ENCODE results near the gene VWA7.
"Not testable (repeated sequence)": the region's sequence is repeated elsewhere in the genome, so short reads cannot be mapped to it uniquely, and the experiment has no call there.

VWA7 gene

DNA sequence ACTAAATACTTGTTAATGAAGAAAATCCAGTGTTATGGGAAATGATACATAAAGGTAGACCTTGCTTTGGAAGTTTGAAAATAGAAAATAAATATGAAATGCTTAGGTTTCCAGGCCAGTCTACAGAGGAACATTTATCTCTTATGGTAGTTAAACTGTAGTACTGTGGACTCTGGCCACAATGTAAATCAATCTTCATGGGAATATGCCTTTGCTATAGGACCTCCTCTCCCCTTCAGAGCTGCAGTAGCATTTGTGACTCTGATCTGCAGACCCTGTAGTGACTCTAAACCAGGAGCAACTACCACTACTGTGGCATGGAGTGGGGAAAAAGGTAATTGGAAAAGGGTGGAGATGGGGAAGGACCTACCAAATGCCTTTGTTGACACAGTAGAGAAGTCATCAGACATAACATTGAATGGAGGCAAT is 42.8 kb upstream of the VWA7 start:
- DNase-seq (ENCODE audit: low read depth), result no peak
- TF ChIP-seq, protein P1, sequence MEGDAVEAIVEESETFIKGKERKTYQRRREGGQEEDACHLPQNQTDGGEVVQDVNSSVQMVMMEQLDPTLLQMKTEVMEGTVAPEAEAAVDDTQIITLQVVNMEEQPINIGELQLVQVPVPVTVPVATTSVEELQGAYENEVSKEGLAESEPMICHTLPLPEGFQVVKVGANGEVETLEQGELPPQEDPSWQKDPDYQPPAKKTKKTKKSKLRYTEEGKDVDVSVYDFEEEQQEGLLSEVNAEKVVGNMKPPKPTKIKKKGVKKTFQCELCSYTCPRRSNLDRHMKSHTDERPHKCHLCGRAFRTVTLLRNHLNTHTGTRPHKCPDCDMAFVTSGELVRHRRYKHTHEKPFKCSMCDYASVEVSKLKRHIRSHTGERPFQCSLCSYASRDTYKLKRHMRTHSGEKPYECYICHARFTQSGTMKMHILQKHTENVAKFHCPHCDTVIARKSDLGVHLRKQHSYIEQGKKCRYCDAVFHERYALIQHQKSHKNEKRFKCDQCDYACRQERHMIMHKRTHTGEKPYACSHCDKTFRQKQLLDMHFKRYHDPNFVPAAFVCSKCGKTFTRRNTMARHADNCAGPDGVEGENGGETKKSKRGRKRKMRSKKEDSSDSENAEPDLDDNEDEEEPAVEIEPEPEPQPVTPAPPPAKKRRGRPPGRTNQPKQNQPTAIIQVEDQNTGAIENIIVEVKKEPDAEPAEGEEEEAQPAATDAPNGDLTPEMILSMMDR (IDR thresholded peaks at IDR 0.05; ENCODE audit: insufficient read depth, low read depth, low read length, missing control alignments), result no peak
- H3K4me3 ChIP-seq (ENCODE audit: low read depth, low read length), result no peak overlapping the region

DNA sequence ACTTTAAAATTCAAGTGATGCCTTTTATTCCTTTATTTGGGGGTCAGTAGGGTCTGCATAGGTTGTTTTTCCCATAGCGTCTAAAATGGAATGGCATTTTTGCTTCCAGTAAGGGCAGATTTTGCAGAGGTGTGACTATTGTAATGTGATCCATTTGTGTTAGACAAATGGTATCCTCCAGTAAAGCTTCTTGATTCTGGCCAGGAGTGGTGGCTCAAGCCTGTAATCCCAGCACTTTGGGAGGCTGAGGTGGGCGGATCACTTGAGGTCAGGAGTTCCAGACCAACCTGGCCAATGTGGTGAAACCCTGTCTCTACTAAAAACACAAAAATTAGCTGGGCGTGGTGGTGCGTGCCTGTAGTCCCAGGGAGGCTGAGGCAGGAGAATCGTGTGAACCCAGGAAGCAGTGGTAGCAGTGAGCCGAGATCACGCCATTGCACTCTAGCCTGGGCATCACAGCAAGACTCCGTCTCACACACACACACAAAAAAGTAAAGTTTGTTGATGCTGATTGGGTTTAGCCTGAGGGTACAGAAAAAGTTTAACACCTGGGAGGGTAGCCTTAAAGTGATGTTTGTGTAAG is 40.9 kb upstream of the VWA7 start:
- peak overlapping the region; percentile 11; the same call in 1 of the 2 replicates for H3K4me3 ChIP-seq (ENCODE audit: low read depth, low read length)

DNA sequence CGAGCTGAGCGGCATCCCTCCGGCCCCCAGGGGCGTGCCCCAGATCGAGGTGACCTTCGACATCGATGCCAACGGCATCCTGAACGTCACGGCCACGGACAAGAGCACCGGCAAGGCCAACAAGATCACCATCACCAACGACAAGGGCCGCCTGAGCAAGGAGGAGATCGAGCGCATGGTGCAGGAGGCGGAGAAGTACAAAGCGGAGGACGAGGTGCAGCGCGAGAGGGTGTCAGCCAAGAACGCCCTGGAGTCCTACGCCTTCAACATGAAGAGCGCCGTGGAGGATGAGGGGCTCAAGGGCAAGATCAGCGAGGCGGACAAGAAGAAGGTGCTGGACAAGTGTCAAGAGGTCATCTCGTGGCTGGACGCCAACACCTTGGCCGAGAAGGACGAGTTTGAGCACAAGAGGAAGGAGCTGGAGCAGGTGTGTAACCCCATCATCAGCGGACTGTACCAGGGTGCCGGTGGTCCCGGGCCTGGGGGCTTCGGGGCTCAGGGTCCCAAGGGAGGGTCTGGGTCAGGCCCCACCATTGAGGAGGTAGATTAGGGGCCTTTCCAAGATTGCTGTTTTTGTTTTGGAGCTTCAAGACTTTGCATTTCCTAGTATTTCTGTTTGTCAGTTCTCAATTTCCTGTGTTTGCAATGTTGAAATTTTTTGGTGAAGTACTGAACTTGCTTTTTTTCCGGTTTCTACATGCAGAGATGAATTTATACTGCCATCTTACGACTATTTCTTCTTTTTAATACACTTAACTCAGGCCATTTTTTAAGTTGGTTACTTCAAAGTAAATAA is 40.2 kb upstream of the VWA7 start:
- not testable (repeated sequence) for DNase-seq (ENCODE audit: low read depth)
- H3K4me3 ChIP-seq (ENCODE audit: low read depth, low read length), result peak overlapping the region; percentile 11

More for the DNA sequence above, 40.9 kb upstream of the VWA7 start:
- not testable (repeated sequence) for DNase-seq (ENCODE audit: low read depth)

DNA sequence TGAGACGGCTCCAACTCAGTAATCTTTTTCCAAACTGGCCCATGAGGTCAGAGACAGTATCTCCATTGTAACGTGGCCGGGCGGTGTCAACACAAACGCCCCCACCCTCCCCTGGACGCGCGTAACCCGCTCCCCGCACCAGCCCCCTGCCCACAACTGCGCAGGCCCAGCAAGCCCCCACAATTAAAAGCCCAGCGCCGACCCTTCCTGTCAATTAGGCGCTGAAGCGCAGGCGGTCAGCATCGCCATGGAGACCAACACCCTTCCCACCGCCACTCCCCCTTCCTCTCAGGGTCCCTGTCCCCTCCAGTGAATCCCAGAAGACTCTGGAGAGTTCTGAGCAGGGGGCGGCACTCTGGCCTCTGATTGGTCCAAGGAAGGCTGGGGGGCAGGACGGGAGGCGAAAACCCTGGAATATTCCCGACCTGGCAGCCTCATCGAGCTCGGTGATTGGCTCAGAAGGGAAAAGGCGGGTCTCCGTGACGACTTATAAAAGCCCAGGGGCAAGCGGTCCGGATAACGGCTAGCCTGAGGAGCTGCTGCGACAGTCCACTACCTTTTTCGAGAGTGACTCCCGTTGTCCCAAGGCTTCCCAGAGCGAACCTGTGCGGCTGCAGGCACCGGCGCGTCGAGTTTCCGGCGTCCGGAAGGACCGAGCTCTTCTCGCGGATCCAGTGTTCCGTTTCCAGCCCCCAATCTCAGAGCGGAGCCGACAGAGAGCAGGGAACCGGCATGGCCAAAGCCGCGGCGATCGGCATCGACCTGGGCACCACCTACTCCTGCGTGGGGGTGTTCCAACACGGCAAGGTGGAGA is 38.1 kb upstream of the VWA7 start, which contains the start of the genes HSPA1A and HSPA1L:
Gene HSPA1A (plus strand): TSS at position 519 of the 814 bp plus-strand sequence. CDS start 214 bp downstream, at position 733.
Gene HSPA1L (minus strand): TSS at position 259 of the 814 bp plus-strand sequence. CDS start 3,311 bp downstream, outside the sequence.
- peak; percentile 84 for DNase-seq (ENCODE audit: low read depth)
- TF ChIP-seq, protein P1 (IDR thresholded peaks at IDR 0.05; ENCODE audit: insufficient read depth, low read depth, low read length, missing control alignments), result no peak
- H3K4me3 ChIP-seq (ENCODE audit: low read depth, low read length), result peak within 1 kb of the TSS; percentile 90

DNA sequence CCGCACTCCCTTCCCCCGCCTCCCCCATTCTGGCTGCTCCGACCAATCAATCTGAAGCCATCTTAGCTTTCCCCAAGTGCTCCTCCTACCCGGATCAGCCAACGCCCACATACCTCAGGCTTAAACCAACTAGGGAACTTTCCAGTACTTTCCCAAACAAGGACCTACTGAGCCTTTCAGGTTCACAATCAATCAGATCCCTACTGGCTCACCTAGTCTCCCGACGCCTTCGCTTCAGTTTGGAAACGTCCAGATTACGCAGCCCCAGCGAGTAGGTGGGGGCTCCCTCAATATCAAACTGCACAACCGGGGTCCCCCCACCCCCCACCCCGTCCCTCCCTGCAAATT is 37.5 kb upstream of the VWA7 start:
- peak overlapping the region; percentile 90 for H3K4me3 ChIP-seq (ENCODE audit: low read depth, low read length)
- TF ChIP-seq, protein P1 (IDR thresholded peaks at IDR 0.05; ENCODE audit: insufficient read depth, low read depth, low read length, missing control alignments), result no peak
- peak; percentile 89 for DNase-seq (ENCODE audit: low read depth)

DNA sequence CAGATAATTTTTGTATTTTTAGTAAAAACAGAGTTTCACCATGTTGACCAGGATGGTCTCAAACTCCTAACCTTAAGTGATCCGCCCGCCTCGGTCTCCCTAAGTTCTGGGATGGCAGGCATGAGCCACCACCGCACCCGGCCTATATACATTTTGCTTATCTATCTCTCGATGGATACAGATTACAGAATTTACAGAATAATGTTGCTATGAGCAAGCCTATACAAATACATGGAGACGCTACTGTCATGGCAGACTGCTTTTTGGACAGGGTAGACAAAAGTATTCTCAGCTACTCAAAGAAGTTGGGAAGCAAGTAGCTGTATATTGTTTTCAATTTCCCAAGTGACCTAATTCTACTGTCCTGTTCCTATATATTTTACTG is 36.3 kb upstream of the VWA7 start:
- DNase-seq (ENCODE audit: low read depth), result no peak
- TF ChIP-seq, protein P1 (IDR thresholded peaks at IDR 0.05; ENCODE audit: insufficient read depth, low read depth, low read length, missing control alignments), result no peak
- peak overlapping the region; percentile 90 for H3K4me3 ChIP-seq (ENCODE audit: low read depth, low read length)

DNA sequence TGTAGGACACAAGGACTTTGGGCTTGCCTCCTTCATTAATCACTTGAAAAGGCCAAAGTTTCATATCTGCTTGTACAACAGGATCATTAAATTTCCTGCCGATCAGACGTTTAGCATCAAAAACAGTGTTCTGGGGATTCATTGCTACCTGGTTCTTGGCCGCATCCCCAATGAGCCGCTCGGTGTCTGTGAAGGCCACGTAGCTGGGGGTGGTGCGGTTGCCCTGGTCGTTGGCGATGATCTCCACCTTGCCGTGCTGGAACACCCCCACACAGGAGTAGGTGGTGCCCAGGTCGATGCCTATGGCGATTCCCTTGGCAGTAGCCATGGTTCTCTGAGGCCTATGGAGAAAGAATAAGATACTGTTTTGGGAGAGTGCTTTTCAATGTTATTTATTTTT is 34.5 kb upstream of the VWA7 start:
- DNase-seq (ENCODE audit: low read depth), result no peak
- no peak overlapping the region for H3K4me3 ChIP-seq (ENCODE audit: low read depth, low read length)

DNA sequence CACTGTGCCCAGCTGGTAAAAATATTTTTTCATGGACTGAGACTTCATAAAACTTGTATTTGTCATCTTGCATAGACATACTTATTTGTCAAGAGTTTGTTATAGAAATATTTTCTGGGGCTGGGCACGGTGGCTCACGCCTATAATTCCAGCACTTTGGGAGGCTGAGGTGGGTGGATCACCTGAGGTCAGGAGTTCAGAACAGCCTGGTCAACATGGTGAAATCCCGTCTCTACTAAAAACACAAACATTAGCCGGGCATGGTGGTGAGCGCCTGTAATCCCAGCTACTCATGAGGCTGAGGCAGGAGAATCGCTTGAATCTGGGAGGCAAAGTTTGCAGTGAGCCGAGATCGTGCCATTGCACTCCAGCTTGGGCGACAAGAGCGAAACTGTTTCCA is 31.5 kb upstream of the VWA7 start:
- not testable (repeated sequence) for DNase-seq (ENCODE audit: low read depth); H3K4me3 ChIP-seq (ENCODE audit: low read depth, low read length)

More for the DNA sequence above, 34.5 kb upstream of the VWA7 start:
- TF ChIP-seq, protein P1 (IDR thresholded peaks at IDR 0.05; ENCODE audit: insufficient read depth, low read depth, low read length, missing control alignments), result no peak
